NCI-H1417 (cell line): ENCODE results near the gene BCAR1.

ENCODE experiments used
- DNase-seq, 3 experiments: peaks; one replicate each; lab custom pipeline; 2025; lab: John Stamatoyannopoulos, UW

The BCAR1 gene

DNA sequence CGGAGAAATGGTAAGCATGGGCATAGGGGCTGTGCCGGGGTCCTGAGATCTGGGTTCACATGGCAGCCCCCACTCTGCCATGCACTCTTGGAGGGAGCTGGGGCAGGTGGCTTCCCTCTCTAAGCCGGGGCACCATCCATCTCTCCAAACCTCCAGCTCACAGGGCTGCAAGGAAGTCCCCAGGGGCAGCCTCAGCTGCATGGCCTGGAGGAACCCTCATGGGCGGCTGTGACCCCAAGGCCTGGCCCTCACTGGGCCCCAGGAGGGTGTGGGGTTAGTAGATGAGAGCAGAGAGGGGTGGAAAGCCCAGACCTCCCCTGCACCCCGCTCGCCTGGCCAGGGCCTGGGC, 47.0 kb downstream of the BCAR1 start:
- no peak for DNase-seq

GRCh38 chr16:75203667-75204409, 47.6 kb downstream of the BCAR1 start:
- no peak for DNase-seq

DNA sequence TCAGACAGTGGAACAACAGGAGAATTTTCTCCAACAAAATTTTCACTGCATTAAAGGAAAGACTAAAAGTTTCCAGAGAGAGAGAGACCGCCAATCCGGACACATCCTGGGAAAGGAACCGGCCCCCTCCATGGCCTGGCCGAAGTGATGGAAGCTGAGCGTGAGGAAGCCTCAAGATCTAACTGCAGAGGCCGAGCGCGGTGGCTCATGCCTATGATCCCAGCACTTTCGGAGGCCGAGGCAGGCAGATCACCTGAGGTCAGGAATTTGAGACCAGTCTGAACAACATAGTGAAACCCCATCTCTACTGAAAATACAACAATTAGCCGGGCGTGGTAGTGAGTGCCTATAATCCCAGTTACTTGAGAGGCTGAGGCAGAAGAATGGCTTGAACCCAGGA, 48.3 kb downstream of the BCAR1 start:
- DNase-seq = no peak

DNA sequence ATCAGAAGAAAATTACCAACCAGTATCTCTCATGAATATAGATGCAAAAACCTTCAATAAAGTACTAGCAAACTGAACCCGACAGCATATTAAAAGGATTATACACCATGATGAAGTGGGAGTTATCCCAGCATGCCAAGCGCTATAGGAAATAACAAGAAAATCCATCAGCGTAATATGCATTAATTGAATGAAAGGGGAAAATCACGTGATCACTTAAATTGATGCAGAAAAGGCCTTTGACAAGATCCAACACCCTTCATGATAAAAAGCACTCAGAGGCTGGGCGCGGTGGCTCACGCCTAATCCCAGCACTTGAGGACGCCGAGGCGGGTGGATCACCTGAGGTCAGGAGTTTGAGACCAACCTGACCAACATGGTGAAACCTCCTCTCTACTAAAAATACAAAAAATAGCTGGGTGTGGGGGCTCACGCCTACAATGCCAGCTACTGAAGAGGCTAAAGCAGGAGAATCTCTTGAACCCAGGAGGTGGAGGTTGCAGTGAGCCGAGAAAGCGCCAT, 49.3 kb downstream of the BCAR1 start:
- no peak for DNase-seq

- peak in 1 of 3 experiments; percentile 18 for DNase-seq
Measured at GRCh38 chr16:75198135-75198600, 53.3 kb downstream of the BCAR1 start.

GRCh38 chr16:75197522-75198134, 53.8 kb downstream of the BCAR1 start:
- DNase-seq = peak in 1 of 3 experiments; percentile 10

DNA sequence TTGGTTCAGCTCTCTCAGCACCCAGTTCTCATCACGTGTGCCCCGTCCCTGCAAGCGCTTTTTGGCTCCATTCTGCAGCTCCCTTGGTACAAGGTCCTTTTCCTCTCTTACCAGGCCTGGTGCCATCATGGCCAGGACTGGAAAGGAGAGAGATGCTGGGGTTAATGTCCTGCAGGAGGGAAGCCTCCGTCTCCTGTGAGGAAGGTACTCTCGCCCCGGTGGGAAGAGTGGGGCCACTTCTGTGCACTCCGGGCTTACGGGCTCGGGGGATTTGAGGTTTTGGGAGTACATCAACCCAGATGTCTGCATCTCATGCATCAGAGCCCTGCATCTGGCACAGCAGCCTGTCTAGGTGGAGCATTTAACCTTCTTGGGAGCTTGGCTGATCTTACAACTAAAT, 54.6 kb downstream of the BCAR1 start:
- DNase-seq = no peak

- DNase-seq = no peak
Measured at GRCh38 chr16:75195811-75196790, 55.3 kb downstream of the BCAR1 start.

GRCh38 chr16:75193730-75194444, 57.5 kb downstream of the BCAR1 start:
- DNase-seq = no peak

DNA sequence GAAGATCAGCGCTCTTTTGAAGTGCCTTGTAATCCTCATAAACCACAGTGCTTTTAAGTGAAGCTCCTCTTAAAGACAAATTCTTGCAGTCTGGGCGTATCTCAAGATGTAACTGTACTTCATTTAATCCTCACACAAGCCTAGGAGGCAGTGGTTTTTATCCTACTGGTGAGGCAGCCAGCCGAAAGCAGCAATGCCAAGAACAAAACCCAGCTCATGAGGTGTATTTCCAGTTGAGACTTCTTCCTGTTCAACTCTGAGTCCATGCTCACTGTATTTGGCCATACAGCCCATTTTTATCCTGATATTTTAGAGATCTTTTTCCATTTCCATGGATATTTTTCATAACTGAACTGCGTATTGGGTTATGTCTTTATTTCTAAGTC, 58.2 kb downstream of the BCAR1 start:
- no peak for DNase-seq

GRCh38 chr16:75192606-75193264, 58.7 kb downstream of the BCAR1 start:
- no peak for DNase-seq

GRCh38 chr16:75189638-75190245, 61.7 kb downstream of the BCAR1 start:
- DNase-seq = no peak

- DNase-seq = no peak
Measured at GRCh38 chr16:75188832-75189477, 62.5 kb downstream of the BCAR1 start.

DNA sequence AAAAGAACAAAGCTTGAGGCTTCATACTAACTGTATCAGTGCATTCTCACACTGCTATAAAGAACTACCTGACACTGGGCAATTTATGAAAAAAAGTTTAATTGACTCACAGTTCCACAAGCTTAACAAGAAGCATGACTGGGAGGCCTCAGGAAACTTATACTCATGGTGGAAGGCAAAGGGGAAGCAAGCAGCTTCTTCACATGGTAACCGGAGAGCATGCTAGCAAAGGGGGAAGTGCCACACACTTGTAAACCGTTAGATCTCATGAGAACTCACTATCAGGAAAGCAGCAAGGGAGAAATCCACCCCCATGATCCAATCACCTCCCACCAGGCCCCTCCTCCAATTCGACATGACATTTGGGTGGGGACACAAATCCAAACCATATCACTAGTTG, 69.8 kb downstream of the BCAR1 start:
- DNase-seq = no peak

DNA sequence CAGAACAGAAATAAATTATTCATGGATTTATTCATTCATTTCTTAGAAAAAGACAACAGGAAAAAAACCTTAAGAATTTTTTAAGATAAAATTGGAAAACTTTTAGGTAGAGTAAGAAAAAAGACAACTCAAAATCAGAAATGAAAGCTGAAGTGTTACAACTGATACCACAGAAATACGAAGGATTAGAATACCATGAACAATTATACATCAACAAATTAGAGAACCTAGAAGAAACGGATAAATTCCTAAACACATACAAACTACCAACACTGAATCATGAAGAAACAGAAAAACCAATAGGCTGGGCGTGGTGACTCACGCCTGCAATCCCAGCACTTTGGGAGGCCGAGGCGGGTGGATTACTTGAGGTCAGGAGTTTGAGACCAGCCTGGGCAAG, 72.2 kb downstream of the BCAR1 start:
- no peak for DNase-seq
